Activated CD8-positive, alpha-beta T cell treated with anti-CD3 and anti-CD28 coated beads for 36 hours (primary cell): Measurements from ENCODE around the gene ZNF516. TPM values are rescaled to one million over a fixed set of nuclear protein-coding genes. Genes with fewer than 3 reads are reported as not detected.
A peak's percentile ranks its signal among the peaks of the same experiment; 100 is the strongest.

Experiments
- ATAC-seq: fragments of 200-7000 bp; cut with Tn5 transposase; one replicate; pipeline ENCODE4 v1.10.0; 2021; ENCODE audit warnings: mild to moderate bottlenecking, moderate library complexity
- CTCF ChIA-PET: fragments of 350-600 bp; sonication (Branson Sonifier 250); formaldehyde crosslinking; loops from one replicate; lab custom pipeline; 2021; ENCODE audit warnings: antibody characterized with exemption; lab: Charles Lee
- POLR2A ChIA-PET: fragments of 350-600 bp; sonication (Branson Sonifier 250); formaldehyde crosslinking; loops from one replicate; lab custom pipeline; 2021; ENCODE audit warnings: antibody characterized with exemption; lab: Charles Lee
- DNase-seq: peaks from one replicate; pipeline ENCODE4 v3.0.0-alpha.2; 2020
- H3K27ac Mint-ChIP-seq: one replicate; pipeline ENCODE4 v1.8.0; 2021; ENCODE audit warnings: mild to moderate bottlenecking, mixed read lengths
- H3K27me3 Mint-ChIP-seq: one replicate; pipeline ENCODE4 v1.8.0; 2021; ENCODE audit warnings: mixed read lengths
- H3K36me3 Mint-ChIP-seq: one replicate; pipeline ENCODE4 v1.8.0; 2021; ENCODE audit warnings: low read depth, mixed read lengths
- H3K4me1 Mint-ChIP-seq: one replicate; pipeline ENCODE4 v1.8.0; 2021; ENCODE audit warnings: low read depth, mixed read lengths
- H3K4me3 Mint-ChIP-seq: one replicate; pipeline ENCODE4 v1.8.0; 2021; ENCODE audit warnings: mild to moderate bottlenecking, moderate library complexity, mixed read lengths
- H3K9me3 Mint-ChIP-seq: one replicate; pipeline ENCODE4 v1.8.0; 2021; ENCODE audit warnings: mixed read lengths
- intact Hi-C: fragments of 100-400 bp; cut with micrococcal nuclease; formaldehyde crosslinking; loops from one replicate; pipeline ENCODE4 v1.10.0; 2022
- total RNA-seq, 2 experiments: library from RNA; stranded (reverse); gene quantifications; one replicate each; pipeline ENCODE4 v1.2.3, GENCODE V29; 2021
- TF ChIP-seq, protein P1 (sequence below): fragments of 200-600 bp; IDR thresholded peaks from one replicate; pipeline ENCODE4 v1.8.0; 2022; ENCODE audit warnings: antibody characterized with exemption, mild to moderate bottlenecking

The ZNF516 gene
- total RNA-seq, 2 experiments from 2014 or later, result 7.0 to 10.5 TPM

DNA sequence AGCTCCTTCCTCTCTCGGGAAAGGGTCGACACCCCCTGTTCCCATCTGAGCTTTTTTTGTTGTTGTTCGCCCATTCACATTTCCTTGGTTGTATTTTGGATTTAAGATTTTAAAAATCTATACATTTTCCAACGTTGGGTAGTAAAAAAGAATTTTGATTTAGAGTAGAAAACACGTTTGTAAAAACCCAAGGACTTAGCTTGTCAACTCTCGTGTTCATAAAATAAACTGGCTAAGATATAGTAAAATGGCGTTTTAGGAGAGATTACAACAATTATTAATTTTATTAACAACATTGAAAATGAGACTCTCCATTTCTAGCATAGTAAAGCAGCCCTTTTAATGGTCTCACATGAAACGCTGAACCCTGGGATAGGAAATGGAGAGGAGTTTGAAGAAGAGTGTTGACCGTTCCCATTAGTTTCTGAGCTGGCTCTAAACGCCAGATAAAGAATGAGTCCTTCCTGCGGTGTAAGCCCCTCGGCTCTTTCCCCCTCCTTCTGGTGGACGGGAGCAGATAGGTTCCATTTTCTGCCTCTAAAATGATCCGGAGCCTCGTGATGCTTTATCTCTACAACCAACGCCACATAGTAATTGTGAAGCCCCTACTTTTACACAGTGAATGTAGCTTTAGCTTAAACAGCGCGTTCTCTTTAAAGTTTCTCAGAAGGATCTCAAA is 24.0 kb upstream of the ZNF516 start:
- Mint-ChIP-seq H3K27ac (no peak overlapping the region), H3K36me3 (no peaks in the 10 kb centered on the region), H3K27me3 (peaks cover 43% of the 10 kb centered on the region), H3K9me3 (no peaks in the 10 kb centered on the region), H3K4me3 (peak overlapping the region; percentile 34), H3K4me1 (peaks cover 8% of the 10 kb centered on the region)
- no peak for DNase-seq
- ChIA-PET CTCF (interaction anchor here (0.9 to 1.6 kb wide), 4 partner anchors 10 to 191 kb away, joined by 3 to 7 read pairs (median 4); no protein-coding TSS in a partner anchor), POLR2A (interaction anchor here (0.6 kb wide), 2 partner anchors 82 to 83 kb away, joined by 3 read pairs; no protein-coding TSS in a partner anchor)
- no peak for ATAC-seq
- TF ChIP-seq, protein P1, sequence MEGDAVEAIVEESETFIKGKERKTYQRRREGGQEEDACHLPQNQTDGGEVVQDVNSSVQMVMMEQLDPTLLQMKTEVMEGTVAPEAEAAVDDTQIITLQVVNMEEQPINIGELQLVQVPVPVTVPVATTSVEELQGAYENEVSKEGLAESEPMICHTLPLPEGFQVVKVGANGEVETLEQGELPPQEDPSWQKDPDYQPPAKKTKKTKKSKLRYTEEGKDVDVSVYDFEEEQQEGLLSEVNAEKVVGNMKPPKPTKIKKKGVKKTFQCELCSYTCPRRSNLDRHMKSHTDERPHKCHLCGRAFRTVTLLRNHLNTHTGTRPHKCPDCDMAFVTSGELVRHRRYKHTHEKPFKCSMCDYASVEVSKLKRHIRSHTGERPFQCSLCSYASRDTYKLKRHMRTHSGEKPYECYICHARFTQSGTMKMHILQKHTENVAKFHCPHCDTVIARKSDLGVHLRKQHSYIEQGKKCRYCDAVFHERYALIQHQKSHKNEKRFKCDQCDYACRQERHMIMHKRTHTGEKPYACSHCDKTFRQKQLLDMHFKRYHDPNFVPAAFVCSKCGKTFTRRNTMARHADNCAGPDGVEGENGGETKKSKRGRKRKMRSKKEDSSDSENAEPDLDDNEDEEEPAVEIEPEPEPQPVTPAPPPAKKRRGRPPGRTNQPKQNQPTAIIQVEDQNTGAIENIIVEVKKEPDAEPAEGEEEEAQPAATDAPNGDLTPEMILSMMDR, result no peak
- intact Hi-C loops, result no loop called here

DNA sequence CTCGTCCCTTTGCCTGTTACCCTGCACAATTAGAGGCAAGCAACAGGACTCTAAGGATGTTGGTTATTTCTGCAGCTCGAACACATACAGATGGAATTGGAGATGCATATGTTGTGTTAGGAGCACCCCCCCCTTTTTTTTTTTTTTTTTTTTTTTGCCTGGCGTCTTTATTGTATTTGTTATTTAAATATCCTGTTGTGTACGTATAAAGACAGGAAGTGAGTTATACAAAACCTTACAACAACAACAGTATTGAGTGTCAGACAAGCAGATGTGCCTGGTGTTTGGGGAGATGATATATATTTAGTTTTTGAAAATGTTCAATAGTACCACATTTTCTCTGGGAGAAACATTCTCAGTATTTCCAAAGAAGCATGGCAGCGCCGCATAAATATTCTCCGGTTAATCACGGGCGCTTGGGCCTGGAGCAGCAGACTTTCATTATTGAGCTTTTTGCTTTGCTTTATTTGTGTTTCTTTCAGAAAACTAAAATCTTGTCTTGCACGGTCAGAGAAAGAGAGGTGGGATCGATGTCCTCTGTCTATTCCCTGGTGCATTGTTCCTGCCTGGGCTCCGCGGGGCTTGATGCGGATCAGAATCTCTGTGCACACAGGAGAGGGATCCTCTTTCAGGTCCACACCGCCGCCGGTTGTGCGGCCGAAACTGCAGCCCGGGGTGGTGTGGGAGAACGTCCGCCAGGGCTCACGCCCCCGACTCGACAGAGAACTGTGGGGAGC is 23.2 kb upstream of the ZNF516 start:
- peaks cover 8% of the 10 kb centered on the region for H3K4me1 Mint-ChIP-seq
- ChIA-PET POLR2A (no interaction called here), CTCF (interaction anchor here (0.9 to 1.6 kb wide), 3 partner anchors 102 to 192 kb away, joined by 3 to 7 read pairs (median 4); no protein-coding TSS in a partner anchor)
- H3K27me3 Mint-ChIP-seq, result peaks cover 40% of the 10 kb centered on the region
- peak overlapping the region; percentile 34 for H3K4me3 Mint-ChIP-seq
- TF ChIP-seq, protein P1, result no peak
- ATAC-seq (no peak), DNase-seq (no peak)
- intact Hi-C loops, result no loop called here
- H3K27ac Mint-ChIP-seq, result no peak overlapping the region
- H3K36me3 Mint-ChIP-seq, result no peaks in the 10 kb centered on the region
- no peaks in the 10 kb centered on the region for H3K9me3 Mint-ChIP-seq

DNA sequence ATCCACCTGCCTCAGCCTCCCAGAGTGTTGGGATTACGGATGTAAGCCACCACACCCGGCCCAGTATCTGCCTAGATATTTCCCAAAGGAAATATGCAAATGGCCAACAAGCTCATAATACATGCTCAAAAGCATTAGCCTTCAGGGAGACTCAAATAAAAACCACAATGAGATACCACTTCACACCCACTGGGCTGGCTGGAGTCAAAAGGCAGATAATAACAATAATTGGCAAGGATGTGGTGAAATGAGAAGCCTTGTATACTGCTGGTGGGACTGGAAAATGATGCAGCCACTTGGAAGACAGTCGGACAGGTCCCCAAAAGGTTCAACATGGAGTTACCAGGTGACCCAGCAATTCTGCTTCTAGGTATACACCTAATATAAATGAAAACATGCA is 20.5 kb upstream of the ZNF516 start:
- intact Hi-C loops, result no loop called here
- no peaks in the 10 kb centered on the region for H3K9me3 Mint-ChIP-seq
- POLR2A ChIA-PET, result no interaction called here

DNA sequence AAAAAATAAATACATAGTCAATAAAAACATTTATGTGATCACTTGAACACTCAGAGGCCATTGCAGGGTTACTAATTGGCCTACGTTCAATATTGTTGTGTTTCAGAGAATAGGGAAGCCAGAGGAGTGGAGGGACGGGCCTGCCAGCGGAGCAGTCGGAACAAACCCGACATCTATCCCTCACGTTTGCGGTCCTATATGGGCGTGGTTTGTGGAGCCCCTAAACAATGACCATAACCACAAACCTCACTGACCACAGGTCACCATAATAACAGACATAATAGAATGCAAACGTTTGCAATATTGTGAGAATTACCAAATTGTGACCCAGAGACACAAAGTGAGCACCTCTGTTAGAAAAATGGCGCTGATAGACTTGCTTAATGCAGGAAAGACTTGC is 19.5 kb upstream of the ZNF516 start:
- ATAC-seq, result no peak
- Mint-ChIP-seq H3K4me1 (peaks cover 8% of the 10 kb centered on the region), H3K9me3 (no peaks in the 10 kb centered on the region), H3K27me3 (peaks cover 33% of the 10 kb centered on the region), H3K4me3 (no peak overlapping the region), H3K27ac (no peak overlapping the region), H3K36me3 (no peaks in the 10 kb centered on the region)
- TF ChIP-seq, protein P1, result no peak
- no peak for DNase-seq
- CTCF ChIA-PET, result no interaction called here
- POLR2A ChIA-PET, result no interaction called here
- intact Hi-C loops, result no loop called here

More for the DNA sequence above, 20.5 kb upstream of the ZNF516 start:
- no peaks in the 10 kb centered on the region for H3K36me3 Mint-ChIP-seq
- H3K4me3 Mint-ChIP-seq, result no peak overlapping the region
- H3K4me1 Mint-ChIP-seq, result peaks cover 8% of the 10 kb centered on the region
- TF ChIP-seq, protein P1, result no peak
- CTCF ChIA-PET, result no interaction called here
- no peak overlapping the region for H3K27ac Mint-ChIP-seq
- DNase-seq (no peak), ATAC-seq (no peak)
- peaks cover 35% of the 10 kb centered on the region for H3K27me3 Mint-ChIP-seq
